NT2/D1 (cell line): Measurements from ENCODE around the gene ODAD3.

Experiments
- YY1 ChIP-seq: IDR thresholded peaks from 2 replicates; pipeline ENCODE4 v1.6.1; 2011; ENCODE audit not compliant: insufficient read length, insufficient read depth
- ZNF274 ChIP-seq: IDR thresholded peaks from 2 replicates; pipeline ENCODE4 v1.6.1; 2011; ENCODE audit warnings: mild to moderate bottlenecking, low read depth, low read length

GRCh38 chr19:11423164-11423790, 11.6 kb downstream of the ODAD3 start:
- TF ChIP-seq ZNF274: no peak
- TF ChIP-seq YY1: no peak
